Endothelial cell of umbilical vein (primary cell): Measurements from ENCODE around the gene FBXL3. TPM values are rescaled to one million over a fixed set of nuclear protein-coding genes. Genes with fewer than 3 reads are reported as not detected.

Experiments
- BruUV-seq: library from RNA; stranded (reverse); fragments of 400-500 nt; replicated peaks from 2 replicates; lab custom pipeline; 2021; lab: Mats Ljungman, UMichigan
- CTCF ChIA-PET: fragments of 300-600, 350-600 bp; sonication (Branson Sonifier 250); formaldehyde crosslinking; loops from one replicate; lab custom pipeline; 2021; ENCODE audit warnings: antibody characterized with exemption, inconsistent platforms; lab: Charles Lee
- POLR2A ChIA-PET: fragments of 300-600, 350-600 bp; sonication (Branson Sonifier 250); formaldehyde crosslinking; loops from one replicate; lab custom pipeline; 2021; ENCODE audit warnings: antibody characterized with exemption, inconsistent platforms; lab: Charles Lee
- DNase-seq: peaks from one replicate; pipeline ENCODE4 v3.0.0-alpha.2; 2011; ENCODE audit warnings: low read depth, low spot score
- FAIRE-seq: peaks from 2 replicates; lab custom pipeline; 2011; peaks lifted over from hg19 to GRCh38; lab: Jason Lieb, UNC
- H2AFZ ChIP-seq: 2 replicates; pipeline ENCODE4 v1.6.0; 2012; ENCODE audit warnings: low read depth, low read length, control low read depth, inconsistent platforms
- H3K27ac ChIP-seq: 2 replicates; pipeline ENCODE4 v1.5.1; 2011; ENCODE audit warnings: low read depth, mild to moderate bottlenecking, control low read depth, low read length, moderate library complexity; ENCODE audit not compliant: insufficient read depth
- H3K27me3 ChIP-seq, 2 experiments: 2 replicates each; pipeline versions ENCODE4 v1.6.0 to v1.6.1; 2011; ENCODE audit warnings: low read length in 2 of 2, mixed read lengths in 1 of 2; ENCODE audit not compliant: control insufficient read depth in 2 of 2, insufficient read depth in 2 of 2
- H3K36me3 ChIP-seq, 2 experiments: 2 replicates in 1 of 2; 3 replicates in 1 of 2; pipeline ENCODE4 v1.5.1; 2011; ENCODE audit warnings: low read length in 2 of 2, mild to moderate bottlenecking in 1 of 2, moderate library complexity in 1 of 2; ENCODE audit not compliant: control insufficient read depth in 2 of 2, insufficient read depth in 2 of 2; ENCODE audit errors: extremely low read depth in 1 of 2
- H3K4me1 ChIP-seq: 3 replicates; pipeline ENCODE4 v1.5.1; 2011; ENCODE audit warnings: mild to moderate bottlenecking, low read length; ENCODE audit not compliant: control insufficient read depth, insufficient read depth; ENCODE audit errors: extremely low read depth
- H3K4me2 ChIP-seq: 2 replicates; pipeline ENCODE4 v1.6.1; 2011; ENCODE audit warnings: low read length, control low read depth, mixed read lengths; ENCODE audit not compliant: insufficient read depth
- H3K4me3 ChIP-seq, 3 experiments: fragments of 200-600 bp in 1 of 3; sonication (generic), shearing (Covaris generic) in 1 of 3; replicated peaks in 1 of 3; 2 replicates each; pipeline ENCODE4 v1.5.1; 2011 to 2016; ENCODE audit warnings: control low read depth in 3 of 3, low read length in 3 of 3, mild to moderate bottlenecking in 2 of 3, inconsistent platforms in 1 of 3, low read depth in 1 of 3, moderate library complexity in 1 of 3; ENCODE audit not compliant: insufficient read depth in 1 of 3
- H3K79me2 ChIP-seq: 2 replicates; pipeline ENCODE4 v1.6.0; 2012; ENCODE audit warnings: low read length, inconsistent platforms; ENCODE audit not compliant: control insufficient read depth, insufficient read depth
- H3K9ac ChIP-seq: replicated peaks from 2 replicates; pipeline ENCODE3; 2011; ENCODE audit warnings: low read length, control low read depth; ENCODE audit not compliant: insufficient read depth; ENCODE audit errors: extremely low read depth
- H3K9me1 ChIP-seq: replicated peaks from 3 replicates; pipeline ENCODE4 v1.6.0; 2011; ENCODE audit warnings: mild to moderate bottlenecking, low read length; ENCODE audit not compliant: control insufficient read depth, insufficient read depth; ENCODE audit errors: extremely low read depth
- H3K9me3 ChIP-seq: replicated peaks from 2 replicates; pipeline ENCODE4 v1.5.1; 2012; ENCODE audit warnings: low read length, inconsistent platforms; ENCODE audit not compliant: control insufficient read depth, insufficient read depth
- H4K20me1 ChIP-seq: replicated peaks from 2 replicates; pipeline ENCODE3; 2011; ENCODE audit warnings: mild to moderate bottlenecking, low read length; ENCODE audit not compliant: control insufficient read depth, insufficient read depth; ENCODE audit errors: extremely low read depth
- CTCF ChIP-seq, 2 donors: IDR thresholded peaks; 1 replicate in 1 of 2; 2 replicates in 1 of 2; pipeline ENCODE4 v1.5.1; 2011; ENCODE audit warnings: low read length in 2 of 2, mild to moderate bottlenecking in 2 of 2, moderate library complexity in 2 of 2, control low read depth in 1 of 2, inconsistent platforms in 1 of 2, low read depth in 1 of 2; ENCODE audit not compliant: insufficient read depth in 1 of 2; ENCODE audit errors: extremely low read depth in 1 of 2
- EZH2 ChIP-seq: IDR thresholded peaks from 2 replicates; pipeline ENCODE4 v1.6.1; 2012; ENCODE audit warnings: borderline replicate concordance, low read depth, mild to moderate bottlenecking, moderate library complexity, low read length, inconsistent platforms; ENCODE audit not compliant: severe bottlenecking
- FOS ChIP-seq: IDR thresholded peaks from 2 replicates; pipeline ENCODE4 v1.6.1; 2011; ENCODE audit warnings: mild to moderate bottlenecking, low read length, moderate library complexity, borderline replicate concordance; ENCODE audit not compliant: insufficient read depth
- GATA2 ChIP-seq: IDR thresholded peaks from 2 replicates; pipeline ENCODE4 v1.7.0; 2011; ENCODE audit warnings: low read depth, mild to moderate bottlenecking, moderate library complexity, mixed read lengths, low read length; ENCODE audit not compliant: insufficient read length, insufficient read depth
- JUN ChIP-seq: IDR thresholded peaks from 2 replicates; pipeline ENCODE4 v1.6.1; 2011; ENCODE audit warnings: borderline replicate concordance, low read depth; ENCODE audit not compliant: insufficient read length, insufficient read depth
- MAX ChIP-seq: IDR thresholded peaks from 2 replicates; pipeline ENCODE4 v1.6.1; 2011; ENCODE audit not compliant: insufficient read depth, insufficient read length
- MYC ChIP-seq: IDR thresholded peaks from one replicate; pipeline ENCODE4 v1.6.1; 2011; ENCODE audit warnings: mild to moderate bottlenecking, low read depth, low read length
- POLR2A ChIP-seq: IDR thresholded peaks from 2 replicates; pipeline ENCODE4 v1.6.1; 2012; ENCODE audit warnings: low read depth, mild to moderate bottlenecking, control low read depth, low read length
- POLR2AphosphoS5 ChIP-seq: IDR thresholded peaks from 2 replicates; pipeline ENCODE4 v1.6.1; 2012; ENCODE audit warnings: low read depth, mild to moderate bottlenecking, control low read depth, low read length, moderate library complexity; ENCODE audit not compliant: insufficient read depth
- dilution Hi-C: fragments of 300-500 bp; cut with MboI; formaldehyde crosslinking; loops from one replicate; pipeline ENCODE4 v1.15.0; 2019; ENCODE audit warnings: low sequenced_read_pairs; ENCODE audit not compliant: extremely low pct_ligation_motif_present
- intact Hi-C: fragments of 100-400 bp; cut with micrococcal nuclease; formaldehyde crosslinking; loops from one replicate; pipeline ENCODE4 v1.10.0; 2022
- polyA plus RNA-seq, 4 experiments: library from polyadenylated mRNA; depleted of rRNA in 3 of 4; stranded (reverse) in 3 of 4; unstranded in 1 of 4; fragments of >200 nt; gene quantifications; 2 replicates each; pipeline versions ENCODE4 v1.2.1 to v1.2.3, GENCODE V29; 2011 to 2012; ENCODE audit warnings: missing spikeins in 1 of 4
- total RNA-seq: library from RNA; stranded (reverse); gene quantifications from 2 replicates; pipeline ENCODE4 v1.2.3, GENCODE V29; 2021

FBXL3 gene
- total and polyA plus RNA-seq, 2 donors (not counting 3 experiments of a cell fraction or from before 2014, with no cell fraction given) = 13.0 to 37.8 TPM

- CTCF ChIA-PET = interaction anchor here (0.8 to 1.4 kb wide), 3 partner anchors 10 to 13 kb away, joined by 3 to 4 read pairs (median 4); no protein-coding TSS in a partner anchor
- POLR2A ChIA-PET = no interaction called here
These were observed 11.9 kb downstream of the FBXL3 start for GRCh38 chr13:77014906-77015685.

More at GRCh38 chr13:77014906-77015685, 11.9 kb downstream of the FBXL3 start:
- intact Hi-C loops (no loop called here), dilution Hi-C loops (no loop called here)
- FAIRE-seq (no peak), DNase-seq (no peak)
- Histone ChIP-seq H3K27me3 (no peaks in the 10 kb centered on the region), H3K27ac (no peak overlapping the region), H2AFZ (no peak overlapping the region), H3K4me2 (no peak overlapping the region), H3K4me3 (no peak overlapping the region), H3K9me1 (no peaks in the 10 kb centered on the region), H3K9ac (no peak overlapping the region), H3K36me3 (peaks cover 17 to 28% of the 10 kb centered on the region in 2 experiments), H3K9me3 (no peaks in the 10 kb centered on the region), H3K4me1 (no peaks in the 10 kb centered on the region), H4K20me1 (peaks cover 2% of the 10 kb centered on the region), H3K79me2 (peaks cover 48% of the 10 kb centered on the region)
- BruUV-seq = no TSS peak
- TF ChIP-seq CTCF (IDR thresholded peaks at IDR 0.05; ENCODE audit: extremely low read depth in 1 of 2, insufficient read depth in 1 of 2, low read depth in 1 of 2, low read length in 2 of 2) = no peak
- no peak for TF ChIP-seq FOS
- no peak for TF ChIP-seq EZH2
- TF ChIP-seq POLR2AphosphoS5 = no peak
- TF ChIP-seq GATA2 = no peak
- TF ChIP-seq POLR2A = no peak
- TF ChIP-seq JUN = no peak
- no peak for TF ChIP-seq MAX
- TF ChIP-seq MYC = no peak
